Activated CD4-positive, alpha-beta T cell treated with anti-CD3 and anti-CD28 coated beads, Interleukin-2, amount 50 U/mL, for 48 hours (primary cell): ENCODE data around the gene TMEM198.

Experiments used
- DNase-seq, 2 experiments: peaks; one replicate each; pipeline ENCODE4 v3.0.0-alpha.2; 2020

The TMEM198 gene

GRCh38 chr2:219526320-219527075 lies 17.3 kb upstream of the TMEM198 start:
- DNase-seq: no peak

DNA sequence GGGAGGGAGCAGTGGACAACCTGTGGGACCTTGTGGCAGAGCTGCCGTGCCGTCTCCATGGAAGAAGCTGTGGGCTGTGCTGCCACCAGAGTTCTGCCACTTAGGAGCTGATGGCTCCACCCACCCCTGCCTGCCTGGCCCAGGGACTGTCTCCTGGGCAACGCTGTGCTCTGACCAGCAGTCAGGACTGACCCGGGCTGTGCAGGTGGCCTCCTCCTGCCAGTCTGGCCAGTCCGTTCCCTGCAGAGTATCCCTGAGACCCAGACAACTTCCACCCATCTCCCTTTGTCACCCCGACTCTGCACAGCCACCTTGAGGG lies 16.8 kb upstream of the TMEM198 start:
- DNase-seq: no peak

DNA sequence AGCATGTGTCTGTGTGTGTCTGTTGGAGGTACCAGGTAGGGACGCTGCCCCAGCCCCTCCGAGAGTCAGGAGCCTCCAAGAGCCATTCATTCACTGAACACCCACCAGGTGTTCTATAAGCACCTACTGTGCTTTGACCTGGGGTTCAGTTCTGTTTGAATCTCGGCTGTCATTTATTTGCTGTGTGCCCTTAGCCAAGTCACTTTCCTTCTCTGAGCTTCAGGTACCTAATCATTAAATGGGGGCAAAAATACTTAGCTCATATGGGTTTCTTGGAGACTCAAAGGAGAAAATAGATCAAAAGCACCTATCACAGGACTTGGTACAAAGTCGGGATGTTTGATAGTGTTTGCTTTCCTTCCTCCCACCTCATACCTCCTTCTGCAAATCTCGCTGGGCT lies 16.4 kb upstream of the TMEM198 start:
- DNase-seq: no peak

DNA sequence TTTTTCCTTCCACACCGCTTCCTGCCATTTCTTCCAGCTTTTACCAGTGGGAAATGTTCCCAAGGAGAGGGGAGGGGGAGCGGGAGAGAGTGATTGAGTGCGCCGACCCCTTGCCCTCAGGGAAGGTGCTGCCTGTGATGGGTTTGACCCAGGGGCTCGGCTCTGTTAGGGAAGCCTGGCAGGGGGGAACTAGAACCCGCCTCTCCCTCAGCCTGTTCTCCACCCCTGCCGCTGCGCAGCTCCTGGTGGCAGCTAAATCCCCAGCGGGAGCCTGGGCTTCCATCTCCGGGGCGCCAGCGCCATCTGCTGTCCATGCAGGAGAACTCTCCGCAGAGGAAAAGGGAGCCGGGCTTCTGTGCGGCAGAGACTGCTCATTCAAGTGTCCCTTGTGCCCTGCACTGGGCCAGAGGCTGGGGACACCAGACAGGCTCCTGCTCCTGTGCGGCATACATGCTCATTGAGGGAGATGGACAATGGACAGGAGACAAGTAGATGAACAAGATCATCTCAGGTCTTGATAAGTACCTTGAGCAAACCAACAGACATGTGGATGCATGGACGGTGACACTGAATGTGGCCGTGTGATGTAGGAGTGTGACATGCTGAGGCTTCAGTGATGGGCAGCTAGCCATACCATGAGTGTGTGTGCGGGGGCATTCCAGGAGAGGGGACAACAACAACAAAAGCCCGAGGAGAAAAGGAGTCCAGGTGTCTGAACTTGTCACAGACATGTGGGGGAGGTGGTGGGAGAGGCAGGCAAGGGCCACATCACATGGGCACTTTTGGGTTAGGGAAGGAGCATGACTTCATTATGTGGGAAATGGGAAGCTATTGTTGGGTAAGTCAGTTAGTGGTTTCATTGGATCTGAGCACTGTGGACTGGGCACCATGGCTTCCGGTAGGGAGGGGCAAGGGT lies 13.5 kb upstream of the TMEM198 start:
- DNase-seq: peak; percentile 86 to 90

GRCh38 chr2:219531639-219532377 lies 12.0 kb upstream of the TMEM198 start:
- DNase-seq: no peak

DNA sequence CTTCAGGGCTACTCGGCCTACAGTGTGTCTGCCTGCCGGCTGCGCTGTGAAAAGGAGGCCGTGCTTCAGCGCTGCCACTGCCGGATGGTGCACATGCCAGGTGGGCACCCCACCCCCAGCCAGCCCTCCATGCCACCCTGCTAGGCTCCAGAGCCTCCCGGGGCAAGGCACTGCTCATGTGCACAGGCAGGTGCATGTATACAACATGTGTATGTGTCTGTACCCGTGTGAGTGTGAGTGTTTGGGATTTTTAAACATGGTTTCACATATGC lies 11.5 kb upstream of the TMEM198 start:
- DNase-seq: no peak

- DNase-seq: no peak
Observed at GRCh38 chr2:219533930-219534661, 9.7 kb upstream of the TMEM198 start.

DNA sequence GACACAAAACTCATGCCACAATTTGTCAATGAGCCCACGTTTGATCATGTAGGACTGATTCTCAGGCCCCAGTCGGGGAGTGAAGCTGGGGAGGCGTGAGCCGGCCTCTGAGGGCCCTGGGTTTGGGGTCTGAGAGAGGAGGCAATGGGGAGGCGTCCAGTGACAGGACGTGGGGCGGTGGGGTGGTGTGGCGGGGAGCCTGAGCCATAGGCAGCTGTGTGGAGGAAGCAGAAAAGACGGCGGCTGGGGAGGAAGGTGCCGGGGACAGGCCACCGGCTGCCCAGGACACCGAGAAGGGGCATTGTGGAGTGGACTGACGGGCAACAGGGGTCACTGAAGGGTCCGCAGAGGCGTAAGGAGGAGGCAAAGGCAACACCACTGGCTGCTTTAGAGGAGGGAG lies 7.4 kb upstream of the TMEM198 start:
- DNase-seq: no peak

DNA sequence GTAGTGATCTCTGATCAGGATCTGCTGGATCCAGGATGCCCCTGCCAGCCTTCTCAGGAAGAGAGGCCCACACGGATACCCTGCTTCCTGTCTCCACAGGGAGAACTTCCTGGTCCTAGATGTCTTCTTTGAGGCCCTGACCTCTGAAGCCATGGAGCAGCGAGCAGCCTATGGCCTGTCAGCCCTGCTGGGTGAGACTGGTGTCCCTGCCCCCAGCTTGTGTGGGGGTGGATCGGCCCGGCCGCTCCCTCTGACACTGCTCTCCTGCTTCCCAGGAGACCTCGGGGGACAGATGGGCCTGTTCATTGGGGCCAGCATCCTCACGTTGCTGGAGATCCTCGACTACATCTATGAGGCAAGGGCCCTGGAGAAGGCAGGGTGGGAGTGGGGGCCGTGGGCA lies 6.9 kb upstream of the TMEM198 start:
- DNase-seq: no peak

DNA sequence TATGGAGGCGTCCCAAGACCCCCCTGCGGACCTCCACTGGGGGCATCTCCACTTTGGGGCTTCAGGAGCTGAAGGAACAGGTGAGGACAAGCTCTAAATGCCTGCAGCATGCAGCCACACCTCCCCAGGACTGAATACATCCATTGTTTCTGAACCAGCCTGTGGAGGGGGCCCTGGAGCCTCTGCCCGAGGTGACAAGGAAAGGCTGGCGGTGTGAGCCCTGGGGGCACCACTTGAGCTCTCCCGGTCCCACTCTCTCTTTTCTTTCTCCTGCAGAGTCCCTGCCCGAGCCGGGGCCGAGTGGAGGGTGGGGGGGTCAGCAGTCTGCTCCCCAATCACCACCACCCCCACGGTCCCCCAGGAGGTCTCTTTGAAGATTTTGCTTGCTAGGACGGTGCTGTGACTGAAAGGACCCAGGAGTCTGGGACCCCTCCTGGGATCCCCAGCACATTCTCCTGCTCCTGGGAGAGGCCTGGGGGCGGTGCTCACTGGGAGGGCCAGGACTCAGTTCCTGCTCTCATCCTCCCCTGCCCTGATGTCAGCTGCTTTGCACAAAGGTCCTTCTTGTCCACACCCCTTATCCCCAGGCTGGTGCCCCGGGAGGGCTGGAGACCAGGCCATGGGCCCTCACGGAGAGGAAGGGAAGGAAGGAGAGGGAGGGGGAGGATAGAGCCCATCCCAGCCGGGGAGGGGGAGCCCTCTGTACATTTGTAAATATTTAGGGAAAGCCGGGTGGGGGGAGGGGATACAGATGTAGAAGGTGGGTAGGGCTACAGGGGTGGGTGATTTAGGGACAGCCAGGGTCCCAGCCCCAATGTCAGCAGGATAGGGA lies 6.0 kb upstream of the TMEM198 start:
- DNase-seq: no peak

GRCh38 chr2:219538504-219538951 lies 5.3 kb upstream of the TMEM198 start:
- DNase-seq: no peak

DNA sequence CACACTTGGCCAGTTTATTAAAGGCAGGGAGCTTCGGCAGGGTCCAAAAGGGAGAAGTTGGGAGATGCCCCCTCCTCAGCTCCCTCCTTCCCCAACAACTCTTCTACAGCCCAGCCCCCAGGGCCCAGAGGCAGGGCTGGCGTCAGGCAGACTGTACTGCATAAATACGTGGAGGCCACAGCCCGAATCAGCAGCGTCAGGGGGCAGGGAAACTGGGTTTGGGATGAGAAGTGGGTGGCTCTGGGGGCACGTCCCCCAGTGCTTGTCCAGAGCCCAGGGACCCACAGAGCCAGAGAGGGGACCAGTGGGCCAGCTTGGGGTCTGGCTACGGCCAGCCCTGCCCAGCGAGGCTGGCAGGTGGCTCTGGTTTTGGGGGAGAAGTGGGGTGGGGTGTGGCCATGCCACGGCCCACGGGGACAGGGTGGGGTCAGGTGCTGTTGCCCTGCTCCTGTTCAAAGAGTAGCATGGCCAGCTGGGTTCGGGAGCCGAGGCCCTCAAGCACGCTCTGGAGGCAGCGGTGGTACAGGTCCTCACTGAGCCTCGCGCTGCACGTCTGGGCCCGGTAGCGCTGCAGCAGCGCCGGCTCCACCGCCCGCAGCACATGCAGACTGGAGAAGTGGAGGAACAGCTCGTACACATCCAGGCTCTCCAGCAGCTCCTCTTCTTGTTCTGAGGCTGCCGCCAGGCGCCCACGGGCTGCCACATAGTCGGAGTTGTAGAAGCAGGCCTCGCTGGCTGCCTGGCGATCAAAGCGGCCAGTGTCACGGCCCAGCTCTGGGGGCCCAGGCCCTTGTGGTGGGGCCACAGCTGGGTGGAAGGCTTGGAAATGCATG lies 4.7 kb upstream of the TMEM198 start:
- no peak for DNase-seq

DNA sequence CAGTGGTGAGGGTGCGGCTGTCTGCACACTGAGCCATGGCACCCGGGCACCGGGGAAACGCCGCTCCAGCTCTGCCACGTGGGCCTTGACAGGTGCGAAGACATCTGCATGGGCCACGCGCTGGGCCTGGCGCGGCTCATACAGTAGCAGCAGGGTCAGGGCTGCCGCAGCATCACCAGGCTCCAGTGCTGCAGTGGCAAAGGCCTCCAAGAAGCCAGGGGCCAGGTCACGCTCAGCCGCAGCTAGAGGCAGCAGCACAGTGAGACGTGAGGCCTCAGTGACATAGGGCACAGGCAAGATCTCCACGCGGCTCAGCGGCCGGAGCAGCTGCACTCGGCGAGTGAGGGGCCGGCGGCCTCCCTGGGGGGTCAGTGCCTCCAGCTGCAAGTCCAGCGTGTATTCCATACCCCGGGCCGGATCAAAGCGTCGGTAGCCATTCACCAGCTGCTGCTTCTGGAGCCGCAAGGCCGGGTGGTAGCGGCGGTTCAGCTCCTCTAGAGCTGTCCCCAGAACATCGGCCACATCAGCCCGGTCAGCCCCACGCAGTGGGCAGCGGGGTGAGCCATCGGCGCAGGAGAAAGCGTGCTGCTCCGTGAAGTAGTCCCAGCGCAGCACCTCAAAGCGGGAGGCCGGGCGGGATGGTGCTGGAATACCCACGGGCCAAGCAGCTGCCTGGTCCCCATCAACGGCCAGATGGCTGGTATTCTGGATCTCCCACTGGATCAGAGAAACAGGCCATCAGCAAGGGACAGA lies 3.7 kb upstream of the TMEM198 start:
- no peak for DNase-seq

GRCh38 chr2:219540784-219541504 lies 2.9 kb upstream of the TMEM198 start:
- no peak for DNase-seq

DNA sequence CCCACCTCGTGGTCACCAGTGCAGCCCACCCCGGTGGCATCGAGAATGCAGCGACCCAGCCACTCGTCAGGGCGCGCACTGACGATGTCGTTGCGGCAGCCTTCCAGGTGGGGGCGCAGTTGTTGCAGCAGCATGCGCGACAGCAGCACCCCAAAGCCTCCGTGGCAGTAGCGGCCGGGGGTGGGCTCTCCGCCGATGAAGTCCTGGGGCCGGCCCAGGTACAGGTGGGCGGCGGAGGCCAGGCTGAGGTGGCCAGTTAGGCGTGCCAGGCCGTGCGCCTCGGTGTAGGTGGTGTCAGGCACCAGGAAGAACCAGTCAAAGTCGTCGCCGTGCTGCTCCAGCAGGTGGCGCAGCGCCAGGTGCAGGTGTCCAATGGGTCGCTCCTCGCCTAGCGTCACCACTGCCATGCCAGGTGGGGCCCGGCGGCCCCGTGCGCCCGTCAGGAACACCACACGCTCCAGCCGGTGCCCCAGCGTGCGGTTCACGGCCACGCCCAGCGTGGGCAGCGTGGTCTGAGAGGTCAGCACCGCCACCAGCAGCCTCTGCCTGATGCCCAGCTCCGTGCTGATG lies 2.1 kb upstream of the TMEM198 start:
- DNase-seq: peak; percentile 90 to 92

- no peak for DNase-seq
Observed at GRCh38 chr2:219542931-219543595, 765 bp upstream of the TMEM198 start.

GRCh38 chr2:219544567-219544966 lies 739 bp downstream of the TMEM198 start:
- DNase-seq: no peak

- no peak for DNase-seq
Observed at GRCh38 chr2:219545295-219545942, 1.6 kb downstream of the TMEM198 start.
